Measurements from ENCODE around the gene PSMB7.

The PSMB7 gene

DNA sequence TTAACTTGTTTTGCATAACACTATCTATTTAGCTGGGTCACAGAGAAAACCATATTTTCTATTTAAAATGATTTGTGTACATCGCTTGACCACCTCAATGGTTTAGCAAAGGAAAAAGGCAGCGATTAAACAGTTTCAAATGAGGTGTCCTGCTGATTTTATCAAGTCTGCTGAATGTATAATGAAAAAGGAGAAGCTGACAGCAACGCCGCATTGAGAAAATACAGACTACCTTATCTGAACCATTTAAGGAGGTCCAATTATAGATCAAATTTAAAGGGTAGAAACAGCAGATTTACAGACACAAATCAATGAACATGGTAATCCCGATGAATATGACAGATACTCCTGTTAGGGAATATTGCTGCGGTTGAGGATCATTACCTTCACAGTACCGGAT lies 29.6 kb downstream of the PSMB7 start:
- TF ChIP-seq, protein P1, sequence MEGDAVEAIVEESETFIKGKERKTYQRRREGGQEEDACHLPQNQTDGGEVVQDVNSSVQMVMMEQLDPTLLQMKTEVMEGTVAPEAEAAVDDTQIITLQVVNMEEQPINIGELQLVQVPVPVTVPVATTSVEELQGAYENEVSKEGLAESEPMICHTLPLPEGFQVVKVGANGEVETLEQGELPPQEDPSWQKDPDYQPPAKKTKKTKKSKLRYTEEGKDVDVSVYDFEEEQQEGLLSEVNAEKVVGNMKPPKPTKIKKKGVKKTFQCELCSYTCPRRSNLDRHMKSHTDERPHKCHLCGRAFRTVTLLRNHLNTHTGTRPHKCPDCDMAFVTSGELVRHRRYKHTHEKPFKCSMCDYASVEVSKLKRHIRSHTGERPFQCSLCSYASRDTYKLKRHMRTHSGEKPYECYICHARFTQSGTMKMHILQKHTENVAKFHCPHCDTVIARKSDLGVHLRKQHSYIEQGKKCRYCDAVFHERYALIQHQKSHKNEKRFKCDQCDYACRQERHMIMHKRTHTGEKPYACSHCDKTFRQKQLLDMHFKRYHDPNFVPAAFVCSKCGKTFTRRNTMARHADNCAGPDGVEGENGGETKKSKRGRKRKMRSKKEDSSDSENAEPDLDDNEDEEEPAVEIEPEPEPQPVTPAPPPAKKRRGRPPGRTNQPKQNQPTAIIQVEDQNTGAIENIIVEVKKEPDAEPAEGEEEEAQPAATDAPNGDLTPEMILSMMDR (conservative IDR thresholded peaks at IDR 0.05; ENCODE audit: control insufficient read depth, insufficient read depth, low read depth, low read length): no peak
- no peak overlapping the region for H3K4me3 ChIP-seq (ENCODE audit: control insufficient read depth, low read depth, low read length)
- no peak for DNase-seq (ENCODE audit: low read depth)

DNA sequence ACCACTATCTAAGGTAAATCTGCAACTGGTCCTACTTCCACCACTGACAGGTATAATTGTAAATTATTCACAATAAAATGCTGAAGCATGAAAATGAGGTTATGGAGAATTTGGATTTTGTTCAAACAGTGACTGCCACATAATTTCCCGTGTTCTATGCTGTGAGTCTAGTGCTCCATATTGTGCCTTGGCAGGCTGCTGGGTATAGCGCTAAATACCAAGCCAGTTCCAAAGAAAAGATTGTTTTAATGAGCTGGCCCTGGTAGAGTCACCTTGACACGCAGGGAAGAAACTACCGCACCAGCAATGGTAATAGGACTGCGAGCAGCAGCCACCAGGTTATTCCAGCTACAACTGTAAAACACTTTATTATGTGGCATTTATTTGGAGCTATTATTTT lies 30.4 kb downstream of the PSMB7 start:
- TF ChIP-seq, protein P1 (conservative IDR thresholded peaks at IDR 0.05; ENCODE audit: control insufficient read depth, insufficient read depth, low read depth, low read length): no peak
- H3K4me3 ChIP-seq (ENCODE audit: control insufficient read depth, low read depth, low read length): no peak overlapping the region
- DNase-seq (ENCODE audit: low read depth): no peak

DNA sequence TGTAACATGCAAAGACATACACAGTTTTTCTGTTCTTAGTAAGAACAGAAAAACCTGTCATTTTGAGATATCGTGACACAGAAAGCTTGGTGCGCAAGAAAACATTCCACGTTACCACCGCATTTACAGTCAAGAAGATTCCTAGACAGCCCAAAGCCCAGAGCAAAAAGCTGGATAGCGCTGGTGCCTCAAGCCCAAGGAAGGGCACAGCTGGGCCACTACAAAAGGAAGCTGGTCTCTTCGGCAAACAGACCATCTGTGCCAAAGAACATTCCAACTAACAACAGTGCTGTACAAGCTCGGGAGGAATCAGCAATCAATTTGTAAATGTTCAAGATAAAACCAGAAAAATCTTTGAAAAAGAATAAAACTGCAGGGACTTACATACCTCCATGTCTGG lies 31.0 kb downstream of the PSMB7 start:
- TF ChIP-seq, protein P1 (conservative IDR thresholded peaks at IDR 0.05; ENCODE audit: control insufficient read depth, insufficient read depth, low read depth, low read length): no peak
- no peak overlapping the region for H3K4me3 ChIP-seq (ENCODE audit: control insufficient read depth, low read depth, low read length)
- no peak for DNase-seq (ENCODE audit: low read depth)

DNA sequence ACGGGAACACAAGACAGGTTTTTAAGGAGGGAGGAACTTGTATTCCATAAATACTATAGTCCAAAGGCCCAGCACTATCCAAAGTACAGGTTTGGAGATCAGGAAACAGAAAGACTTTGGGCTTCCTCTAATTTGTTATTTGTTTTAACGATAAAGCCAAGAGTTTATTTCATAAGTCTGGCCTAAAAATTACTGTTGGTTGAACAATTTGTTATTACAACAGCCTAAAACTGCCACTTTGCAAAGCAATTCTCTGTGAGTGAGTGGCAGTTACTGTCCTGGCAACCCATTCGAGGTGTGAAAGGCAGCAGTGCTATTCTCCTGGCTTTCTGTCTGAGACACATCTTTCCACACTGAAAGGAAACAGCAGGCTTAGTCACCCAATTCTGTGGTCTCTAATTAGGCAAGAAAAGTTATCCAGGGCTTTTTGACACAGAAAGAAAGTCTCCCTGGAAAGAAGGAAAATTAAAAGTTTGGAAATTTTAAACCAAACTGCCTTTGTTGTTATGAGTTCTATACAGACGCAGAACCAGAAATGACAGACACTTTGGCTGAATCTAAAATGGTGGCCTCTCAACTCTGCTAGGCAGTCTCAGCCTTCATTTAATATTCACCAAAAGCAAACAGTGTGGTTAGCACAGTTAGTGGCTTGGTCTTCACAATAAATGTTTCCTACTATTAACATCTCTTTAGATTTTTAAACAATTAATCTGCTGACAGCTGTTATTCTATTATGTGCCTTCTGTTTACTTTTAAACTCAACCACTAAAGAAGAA lies 33.9 kb downstream of the PSMB7 start:
- no peak overlapping the region for H3K4me3 ChIP-seq (ENCODE audit: control insufficient read depth, low read depth, low read length)
- peak; percentile 65 for DNase-seq (ENCODE audit: low read depth)
- TF ChIP-seq, protein P1 (conservative IDR thresholded peaks at IDR 0.05; ENCODE audit: control insufficient read depth, insufficient read depth, low read depth, low read length): no peak

DNA sequence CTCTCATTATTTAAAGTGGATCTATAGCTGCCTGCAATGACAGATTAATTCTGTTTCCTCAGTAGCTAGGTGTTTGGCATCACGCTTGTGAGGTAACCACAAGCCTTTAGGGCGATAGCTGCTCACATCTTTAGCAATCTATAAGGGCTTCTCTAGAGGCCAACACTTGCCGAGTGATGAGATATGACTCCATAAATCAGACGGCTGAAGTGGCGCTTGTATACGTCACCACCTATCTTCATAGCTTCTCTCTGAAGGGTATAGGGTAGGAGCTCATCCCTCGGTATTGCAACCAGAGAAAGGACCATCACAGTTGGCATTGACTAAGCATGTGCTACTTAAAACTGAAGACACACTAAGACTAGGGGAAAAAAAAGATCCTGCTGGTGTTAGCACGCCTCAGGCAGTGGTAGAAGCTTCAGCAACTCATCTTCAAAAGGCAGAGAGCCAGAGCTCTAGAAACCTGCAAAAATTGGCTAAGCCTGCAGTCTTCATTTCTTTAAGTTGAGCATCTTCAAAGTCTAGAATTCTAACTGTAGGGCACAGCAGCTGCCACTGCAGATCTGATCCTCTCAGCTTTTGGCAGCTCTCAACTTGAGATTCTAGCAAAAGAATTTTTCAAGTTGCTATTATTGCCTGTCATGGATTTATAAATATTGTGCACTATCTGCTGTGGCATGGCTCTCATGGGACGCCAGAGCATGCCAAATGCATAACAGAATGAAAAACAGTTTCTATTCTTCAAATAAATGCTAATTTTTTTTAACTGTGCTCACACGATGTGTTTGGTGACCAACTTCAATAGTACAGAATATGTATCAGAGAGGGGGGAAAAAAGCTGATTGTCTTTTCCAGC lies 37.5 kb downstream of the PSMB7 start:
- DNase-seq (ENCODE audit: low read depth): no peak
- H3K4me3 ChIP-seq (ENCODE audit: control insufficient read depth, low read depth, low read length): no peak overlapping the region
- TF ChIP-seq, protein P1 (conservative IDR thresholded peaks at IDR 0.05; ENCODE audit: control insufficient read depth, insufficient read depth, low read depth, low read length): no peak

DNA sequence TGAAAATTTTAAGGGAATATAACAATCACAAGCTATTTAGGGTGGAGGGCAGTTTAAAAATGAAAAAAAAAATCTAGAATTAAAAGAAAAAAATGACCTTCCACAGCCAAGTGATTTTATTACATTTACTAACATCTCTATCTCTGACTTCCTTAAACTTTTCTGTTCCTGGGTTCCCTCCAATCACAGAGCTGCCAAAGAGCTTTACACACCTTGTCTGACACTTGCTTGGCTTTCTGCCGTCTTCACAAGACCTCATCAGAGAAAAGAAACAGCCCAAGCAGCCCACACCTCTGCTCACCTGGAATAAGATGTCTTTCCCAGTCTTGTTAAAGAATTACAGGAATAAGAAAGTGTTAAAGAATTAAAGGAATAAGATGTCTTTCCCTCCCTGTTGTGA lies 38.9 kb downstream of the PSMB7 start:
- TF ChIP-seq, protein P1 (conservative IDR thresholded peaks at IDR 0.05; ENCODE audit: control insufficient read depth, insufficient read depth, low read depth, low read length): no peak
- no peak overlapping the region for H3K4me3 ChIP-seq (ENCODE audit: control insufficient read depth, low read depth, low read length)
- no peak for DNase-seq (ENCODE audit: low read depth)
